Keratinocyte (primary cell): ENCODE measurements around the gene PRR18. TPM values are rescaled to one million over a fixed set of nuclear protein-coding genes. Genes with fewer than 3 reads are reported as not detected.

Experiments
- DNase-seq: peaks from one replicate; pipeline ENCODE4 v3.0.0-alpha.2; 2011; ENCODE audit warnings: low read depth, missing footprints, low spot score
- FAIRE-seq: peaks from 2 replicates; lab custom pipeline; 2011; peaks lifted over from hg19 to GRCh38; lab: Jason Lieb, UNC
- H2AFZ ChIP-seq: 2 replicates; pipeline ENCODE4 v1.6.0; 2012; ENCODE audit warnings: low read length, control low read depth, inconsistent platforms; ENCODE audit not compliant: control insufficient read depth
- H3K27ac ChIP-seq: 2 replicates; pipeline ENCODE4 v1.5.1; 2011; ENCODE audit warnings: low read length; ENCODE audit not compliant: control insufficient read depth, insufficient read depth
- H3K27me3 ChIP-seq: 3 replicates; pipeline ENCODE4 v1.6.0; 2011; ENCODE audit warnings: low read length; ENCODE audit not compliant: control insufficient read depth, insufficient read depth; ENCODE audit errors: extremely low read depth
- H3K36me3 ChIP-seq, 2 experiments: 2 replicates in 1 of 2; 3 replicates in 1 of 2; pipeline ENCODE4 v1.5.1; 2011; ENCODE audit warnings: low read length in 2 of 2, mild to moderate bottlenecking in 1 of 2; ENCODE audit not compliant: control insufficient read depth in 2 of 2, insufficient read depth in 2 of 2; ENCODE audit errors: extremely low read depth in 1 of 2
- H3K4me1 ChIP-seq: 3 replicates; pipeline ENCODE4 v1.5.1; 2011; ENCODE audit warnings: low read length; ENCODE audit not compliant: control insufficient read depth, insufficient read depth; ENCODE audit errors: extremely low read depth
- H3K4me2 ChIP-seq: 3 replicates; pipeline ENCODE4 v1.6.0; 2011; ENCODE audit warnings: low read depth, low read length; ENCODE audit not compliant: control insufficient read depth, insufficient read depth; ENCODE audit errors: extremely low read depth
- H3K4me3 ChIP-seq, 3 experiments: fragments of 200-600 bp in 1 of 3; sonication (generic) in 1 of 3; 2 replicates in 2 of 3; 3 replicates in 1 of 3; pipeline ENCODE4 v1.5.1; 2011 to 2016; ENCODE audit warnings: low read length in 3 of 3, mild to moderate bottlenecking in 3 of 3, control low read depth in 2 of 3, inconsistent platforms in 1 of 3, low read depth in 1 of 3, mixed read lengths in 1 of 3, mixed run types in 1 of 3, moderate library complexity in 1 of 3; ENCODE audit not compliant: control insufficient read depth in 2 of 3, insufficient read depth in 2 of 3; ENCODE audit errors: extremely low read depth in 1 of 3
- H3K79me2 ChIP-seq: 2 replicates; pipeline ENCODE4 v1.6.0; 2012; ENCODE audit warnings: low read length; ENCODE audit not compliant: control insufficient read depth, insufficient read depth
- H3K9ac ChIP-seq: 3 replicates; pipeline ENCODE4 v1.6.0; 2011; ENCODE audit warnings: low read length; ENCODE audit not compliant: control insufficient read depth, insufficient read depth; ENCODE audit errors: extremely low read depth
- H3K9me1 ChIP-seq: 3 replicates; pipeline ENCODE4 v1.6.0; 2011; ENCODE audit warnings: low read length; ENCODE audit not compliant: control insufficient read depth, insufficient read depth; ENCODE audit errors: extremely low read depth
- H3K9me3 ChIP-seq: 2 replicates; pipeline ENCODE4 v1.5.1; 2012; ENCODE audit warnings: low read depth, low read length; ENCODE audit not compliant: control insufficient read depth
- H4K20me1 ChIP-seq: 3 replicates; pipeline ENCODE4 v1.6.0; 2011; ENCODE audit warnings: low read length; ENCODE audit not compliant: control insufficient read depth, insufficient read depth; ENCODE audit errors: extremely low read depth
- EZH2 ChIP-seq: IDR thresholded peaks from one replicate; pipeline ENCODE4 v1.6.1; 2012; ENCODE audit warnings: inconsistent platforms, mild to moderate bottlenecking, low read length, moderate library complexity
- dilution Hi-C: fragments of 300-500 bp; cut with MboI; formaldehyde crosslinking; loops from one replicate; pipeline ENCODE4 v1.7.0; 2020; ENCODE audit warnings: low sequenced_read_pairs; ENCODE audit not compliant: extremely low pct_ligation_motif_present
- polyA plus RNA-seq, 5 experiments: library from polyadenylated mRNA; depleted of rRNA in 3 of 5; stranded (reverse) in 3 of 5; stranded (forward) in 1 of 5; unstranded in 1 of 5; fragments of >200 nt; gene quantifications; 1 replicate in 1 of 5; 2 replicates in 3 of 5; 3 replicates in 1 of 5; pipeline versions ENCODE4 v1.2.1 to v1.2.3, GENCODE V29; 2011 to 2012; ENCODE audit warnings: missing spikeins in 2 of 5, low read depth in 1 of 5, low replicate concordance in 1 of 5
- TF ChIP-seq, protein P1 (sequence below), 3 experiments: IDR thresholded peaks in 1 of 3; conservative IDR thresholded peaks in 1 of 3; optimal IDR thresholded peaks in 1 of 3; 2 replicates in 2 of 3; 3 replicates in 1 of 3; pipeline versions ENCODE3 to v1.5.1; 2011; ENCODE audit warnings: low read length in 3 of 3, mild to moderate bottlenecking in 3 of 3, moderate library complexity in 2 of 3, control low read depth in 1 of 3, inconsistent platforms in 1 of 3; ENCODE audit not compliant: insufficient read depth in 2 of 3; ENCODE audit errors: extremely low read depth in 1 of 3

The PRR18 gene
- polyA plus RNA-seq, 1 donor (not counting 4 experiments of a cell fraction or from before 2014, with no cell fraction given) = not detected

DNA sequence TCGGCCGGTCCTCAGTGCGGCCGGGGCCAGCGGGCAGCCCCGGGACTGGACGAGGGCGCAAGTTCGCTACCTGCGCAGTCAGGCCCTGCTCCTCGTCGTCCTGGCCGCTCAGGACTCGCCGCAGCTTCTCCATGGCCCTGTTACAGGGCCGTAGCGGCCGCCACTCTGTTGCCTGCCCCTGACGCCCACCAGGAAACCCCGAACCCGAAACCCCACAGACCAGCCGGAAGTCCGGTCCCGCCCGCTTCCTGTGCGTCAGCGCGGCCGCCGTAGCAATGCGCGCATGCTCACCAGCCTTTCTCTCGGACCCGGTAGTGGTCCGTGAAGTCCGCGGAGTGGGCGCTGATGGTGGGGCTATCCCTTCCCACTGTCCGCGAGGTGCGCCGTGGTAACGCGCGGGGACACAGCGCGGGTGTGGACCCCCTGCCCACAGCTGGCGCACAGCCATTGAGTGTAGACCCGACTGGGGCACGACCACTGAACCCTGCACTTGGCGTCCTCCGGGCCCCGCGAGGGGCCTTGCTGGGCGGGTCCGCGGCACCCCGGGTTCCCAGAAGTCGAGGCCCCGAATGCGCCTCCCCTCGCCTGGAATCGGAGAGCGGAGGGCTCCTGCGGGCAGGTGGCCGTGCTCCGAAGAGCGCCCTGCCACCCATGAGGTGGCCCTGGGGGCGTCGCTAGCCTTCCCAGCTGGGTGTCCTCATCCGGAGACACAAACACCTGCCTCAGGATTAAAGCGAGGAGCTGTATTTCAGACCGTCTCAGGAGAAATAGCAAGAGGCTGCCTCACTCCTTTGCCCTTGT lies 34.4 kb upstream of the PRR18 start, which contains the start of gene SFT2D1:
Gene SFT2D1, minus strand, starts transcription at position 197 of the 801 bp plus-strand sequence. Its CDS starts 64 bp downstream, at position 133.
- Histone ChIP-seq H4K20me1 (peaks cover 5% of the 10 kb centered on the region), H3K9me3 (no peaks in the 10 kb centered on the region), H3K27ac (peak within 1 kb of the TSS; percentile 84), H3K36me3 (peaks cover 0 to 2% of the 10 kb centered on the region in 2 experiments), H3K4me1 (peaks cover 12% of the 10 kb centered on the region), H3K79me2 (peaks cover 52% of the 10 kb centered on the region), H2AFZ (peak within 1 kb of the TSS; percentile 98), H3K27me3 (no peaks in the 10 kb centered on the region), H3K4me2 (peak within 1 kb of the TSS; percentile 96), H3K4me3 (peak within 1 kb of the TSS; percentile 97 to 100 (median 99)), H3K9me1 (no peaks in the 10 kb centered on the region), H3K9ac (peak within 1 kb of the TSS; percentile 92)
- dilution Hi-C loops = no loop called here
- FAIRE-seq (no peak), DNase-seq (no peak)
- TF ChIP-seq EZH2 = no peak
- TF ChIP-seq, protein P1, sequence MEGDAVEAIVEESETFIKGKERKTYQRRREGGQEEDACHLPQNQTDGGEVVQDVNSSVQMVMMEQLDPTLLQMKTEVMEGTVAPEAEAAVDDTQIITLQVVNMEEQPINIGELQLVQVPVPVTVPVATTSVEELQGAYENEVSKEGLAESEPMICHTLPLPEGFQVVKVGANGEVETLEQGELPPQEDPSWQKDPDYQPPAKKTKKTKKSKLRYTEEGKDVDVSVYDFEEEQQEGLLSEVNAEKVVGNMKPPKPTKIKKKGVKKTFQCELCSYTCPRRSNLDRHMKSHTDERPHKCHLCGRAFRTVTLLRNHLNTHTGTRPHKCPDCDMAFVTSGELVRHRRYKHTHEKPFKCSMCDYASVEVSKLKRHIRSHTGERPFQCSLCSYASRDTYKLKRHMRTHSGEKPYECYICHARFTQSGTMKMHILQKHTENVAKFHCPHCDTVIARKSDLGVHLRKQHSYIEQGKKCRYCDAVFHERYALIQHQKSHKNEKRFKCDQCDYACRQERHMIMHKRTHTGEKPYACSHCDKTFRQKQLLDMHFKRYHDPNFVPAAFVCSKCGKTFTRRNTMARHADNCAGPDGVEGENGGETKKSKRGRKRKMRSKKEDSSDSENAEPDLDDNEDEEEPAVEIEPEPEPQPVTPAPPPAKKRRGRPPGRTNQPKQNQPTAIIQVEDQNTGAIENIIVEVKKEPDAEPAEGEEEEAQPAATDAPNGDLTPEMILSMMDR (optimal IDR thresholded peaks at IDR 0.05 in 1 of 3, IDR thresholded peaks at IDR 0.05 in 1 of 3, conservative IDR thresholded peaks at IDR 0.05 in 1 of 3; ENCODE audit: extremely low read depth in 1 of 3, insufficient read depth in 2 of 3, low read length in 3 of 3) = no peak

DNA sequence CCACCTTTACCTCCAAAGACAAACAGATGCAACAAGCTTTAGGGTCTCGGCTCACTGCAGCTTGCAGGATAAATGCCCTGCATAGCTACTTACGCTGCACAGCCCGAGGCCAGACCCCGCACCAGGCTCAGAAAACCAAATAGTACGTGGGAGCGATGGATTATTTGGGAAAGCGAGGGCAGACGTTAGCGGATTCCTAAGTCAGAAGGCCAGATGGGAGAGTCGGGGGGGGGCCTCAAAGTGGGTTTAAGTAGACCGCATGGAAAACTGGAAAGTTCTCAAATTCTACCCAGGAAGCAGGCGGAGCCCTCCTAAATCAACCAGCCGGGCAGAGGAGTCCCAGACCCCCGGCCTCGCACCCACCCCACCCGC lies 33.8 kb upstream of the PRR18 start:
- Histone ChIP-seq H3K9me3 (no peaks in the 10 kb centered on the region), H3K27me3 (no peaks in the 10 kb centered on the region), H4K20me1 (peaks cover 9% of the 10 kb centered on the region), H3K9me1 (no peaks in the 10 kb centered on the region), H3K4me3 (peak overlapping the region; percentile 97 to 100 (median 99)), H3K4me1 (peaks cover 12% of the 10 kb centered on the region), H2AFZ (peak overlapping the region; percentile 98), H3K4me2 (peak overlapping the region; percentile 96), H3K27ac (peak overlapping the region; percentile 84), H3K79me2 (peaks cover 58% of the 10 kb centered on the region), H3K36me3 (peaks cover 0 to 8% of the 10 kb centered on the region in 2 experiments), H3K9ac (peak overlapping the region; percentile 92)
- TF ChIP-seq, protein P1 (optimal IDR thresholded peaks at IDR 0.05 in 1 of 3, IDR thresholded peaks at IDR 0.05 in 1 of 3, conservative IDR thresholded peaks at IDR 0.05 in 1 of 3; ENCODE audit: extremely low read depth in 1 of 3, insufficient read depth in 2 of 3, low read length in 3 of 3) = no peak
- TF ChIP-seq EZH2 = no peak
- dilution Hi-C loops = no loop called here
- FAIRE-seq (no peak), DNase-seq (no peak)
